Uterus (tissue), 4 donors: ENCODE measurements around the gene LRRC4C. TPM values are rescaled to one million over a fixed set of nuclear protein-coding genes. Genes with fewer than 3 reads are reported as not detected.

Source experiments
- DNase-seq, 2 donors: peaks; one replicate each; pipeline ENCODE4 v3.0.0-alpha.2; 2019 to 2020
- H3K27ac ChIP-seq, 2 donors: fragments of 200-600 bp; sonication (generic); 1 replicate in 1 of 2; 2 replicates in 1 of 2; pipeline ENCODE4 v1.5.1; 2016 to 2018
- H3K27me3 ChIP-seq, 2 donors: fragments of 200-600 bp; sonication (generic); one replicate each; pipeline ENCODE4 v1.5.1; 2018 to 2019; ENCODE audit warnings: control low read depth in 1 of 2
- H3K36me3 ChIP-seq, 2 donors: fragments of 200-600 bp; sonication (generic); one replicate each; pipeline ENCODE4 v1.5.1; 2019; ENCODE audit warnings: control low read depth in 1 of 2
- H3K4me1 ChIP-seq, 2 donors: fragments of 200-600 bp; sonication (generic); one replicate each; pipeline ENCODE4 v1.5.1; 2018 to 2019; ENCODE audit warnings: control low read depth in 1 of 2
- H3K4me3 ChIP-seq, 2 donors: fragments of 200-600 bp; sonication (generic); 1 replicate in 1 of 2; 2 replicates in 1 of 2; pipeline ENCODE4 v1.5.1; 2018 to 2019; ENCODE audit warnings: mild to moderate bottlenecking in 1 of 2
- H3K9me3 ChIP-seq, 2 donors: fragments of 200-600 bp; sonication (generic); one replicate each; pipeline ENCODE4 v1.5.1; 2019; ENCODE audit warnings: control low read depth in 1 of 2
- CTCF ChIP-seq, 4 experiments: fragments of 200-600 bp in 2 of 4; fragments of 450-650 bp in 2 of 4; sonication (generic) in 2 of 4; IDR thresholded peaks; one replicate each; pipeline ENCODE4 v1.5.1; 2016 to 2019; ENCODE audit warnings: antibody characterized with exemption in 4 of 4, mild to moderate bottlenecking in 2 of 4, moderate library complexity in 1 of 4
- POLR2A ChIP-seq, 2 donors: fragments of 450-650 bp; IDR thresholded peaks; one replicate each; pipeline ENCODE4 v1.6.1; 2016; ENCODE audit warnings: antibody characterized with exemption in 2 of 2, mild to moderate bottlenecking in 1 of 2, moderate library complexity in 1 of 2
- intact Hi-C: fragments of 100-400 bp; cut with DNase I; formaldehyde crosslinking; loops from one replicate; pipeline ENCODE4 v1.15.1; 2023; ENCODE audit warnings: low total_unique reads
- total RNA-seq, 4 donors: library from RNA; depleted of rRNA in 3 of 4; stranded (reverse); fragments of >200 nt in 3 of 4; gene quantifications; one replicate each; pipeline versions ENCODE4 v1.1.0 to v1.2.4, GENCODE V29; 2014 to 2023
- donor health status: DM: yes; HTN: yes; CAD: no.

LRRC4C gene
- total RNA-seq, 4 donors from 2014 or later: 1.5 to 16.9 (median 2.1) TPM; not detected in 1

- no peaks in the 10 kb centered on the region for H3K36me3 ChIP-seq
- H3K9me3 ChIP-seq: no peaks in the 10 kb centered on the region
- H3K4me1 ChIP-seq: no peaks in the 10 kb centered on the region
- no peak for DNase-seq
- TF ChIP-seq POLR2A (IDR thresholded peaks at IDR 0.05): no peak
- no peak for TF ChIP-seq CTCF (IDR thresholded peaks at IDR 0.05)
- H3K27me3 ChIP-seq: no peaks in the 10 kb centered on the region
- H3K4me3 ChIP-seq: no peak overlapping the region
- intact Hi-C loops: no loop called here
- H3K27ac ChIP-seq: no peak overlapping the region
Measured at GRCh38 chr11:41282395-41282794, 177.1 kb downstream of the LRRC4C start.

- no peak overlapping the region for H3K27ac ChIP-seq
- H3K27me3 ChIP-seq: no peaks in the 10 kb centered on the region
- TF ChIP-seq POLR2A (IDR thresholded peaks at IDR 0.05) (no peak), CTCF (IDR thresholded peaks at IDR 0.05) (no peak)
- H3K4me1 ChIP-seq: no peaks in the 10 kb centered on the region
- H3K4me3 ChIP-seq: no peak overlapping the region
- no peaks in the 10 kb centered on the region for H3K9me3 ChIP-seq
- DNase-seq: no peak
- intact Hi-C loops: no loop called here
- no peaks in the 10 kb centered on the region for H3K36me3 ChIP-seq
Measured at GRCh38 chr11:41281131-41281742, 178.2 kb downstream of the LRRC4C start.

- H3K9me3 ChIP-seq: no peaks in the 10 kb centered on the region
- H3K27ac ChIP-seq: no peak overlapping the region
- TF ChIP-seq CTCF (IDR thresholded peaks at IDR 0.05) (no peak), POLR2A (IDR thresholded peaks at IDR 0.05) (no peak)
- H3K4me1 ChIP-seq: no peaks in the 10 kb centered on the region
- H3K4me3 ChIP-seq: no peak overlapping the region
- DNase-seq: no peak
- intact Hi-C loops: no loop called here
- no peaks in the 10 kb centered on the region for H3K36me3 ChIP-seq
- no peaks in the 10 kb centered on the region for H3K27me3 ChIP-seq
Measured at GRCh38 chr11:41274831-41275230, 184.6 kb downstream of the LRRC4C start.

- Histone ChIP-seq H3K4me1 (no peaks in the 10 kb centered on the region), H3K9me3 (no peaks in the 10 kb centered on the region), H3K4me3 (no peak overlapping the region), H3K36me3 (no peaks in the 10 kb centered on the region), H3K27ac (no peak overlapping the region), H3K27me3 (no peaks in the 10 kb centered on the region)
- TF ChIP-seq POLR2A (IDR thresholded peaks at IDR 0.05) (no peak), CTCF (IDR thresholded peaks at IDR 0.05) (no peak)
- intact Hi-C loops: no loop called here
- no peak for DNase-seq
Measured at GRCh38 chr11:41273908-41274307, 185.5 kb downstream of the LRRC4C start.

- H3K4me1 ChIP-seq: no peaks in the 10 kb centered on the region
- TF ChIP-seq POLR2A (IDR thresholded peaks at IDR 0.05) (no peak), CTCF (IDR thresholded peaks at IDR 0.05) (no peak)
- intact Hi-C loops: no loop called here
- no peak overlapping the region for H3K4me3 ChIP-seq
- DNase-seq: no peak
- H3K27me3 ChIP-seq: no peaks in the 10 kb centered on the region
- no peaks in the 10 kb centered on the region for H3K36me3 ChIP-seq
- no peaks in the 10 kb centered on the region for H3K9me3 ChIP-seq
- H3K27ac ChIP-seq: no peak overlapping the region
Measured at GRCh38 chr11:41267451-41267850, 192.0 kb downstream of the LRRC4C start.
